Left ventricle myocardium inferior (tissue), 1 donor: ENCODE measurements around the gene ANO3. TPM values are rescaled to one million over a fixed set of nuclear protein-coding genes. Genes with fewer than 3 reads are reported as not detected.
A peak's percentile ranks its signal among the peaks of the same experiment; 100 is the strongest.

Experiments used
- DNase-seq: peaks from one replicate; pipeline ENCODE4 v3.0.0-alpha.2; 2020
- H3K27ac ChIP-seq: fragments of 200-600 bp; replicated peaks from 2 replicates; pipeline ENCODE4 v1.8.0; 2021
- H3K27me3 ChIP-seq: fragments of 200-600 bp; 2 replicates; pipeline ENCODE4 v1.8.0; 2021; ENCODE audit warnings: low read depth
- H3K36me3 ChIP-seq: fragments of 200-600 bp; 2 replicates; pipeline ENCODE4 v1.8.0; 2021
- H3K4me1 ChIP-seq: fragments of 200-600 bp; 2 replicates; pipeline ENCODE4 v1.8.0; 2021
- H3K4me3 ChIP-seq: fragments of 200-600 bp; 2 replicates; pipeline ENCODE4 v1.8.0; 2021; ENCODE audit warnings: mild to moderate bottlenecking, moderate library complexity
- H3K9me3 ChIP-seq: fragments of 200-600 bp; replicated peaks from 2 replicates; pipeline ENCODE4 v1.8.0; 2021
- CTCF ChIP-seq: fragments of 200-600 bp; IDR thresholded peaks from 2 replicates; pipeline ENCODE4 v1.8.0; 2021; ENCODE audit warnings: antibody characterized with exemption, mild to moderate bottlenecking, borderline replicate concordance
- intact Hi-C: fragments of 100-400 bp; cut with micrococcal nuclease; formaldehyde crosslinking; loops from one replicate; pipeline ENCODE4 v1.11.0; 2022
- total RNA-seq: library from RNA; stranded (reverse); fragmentation: NEBNext Ultra II Directional; extraction: Animal tissue kit (Norgen Biotek cat#: 25700); gene quantifications from one replicate; pipeline ENCODE4 v1.2.1, GENCODE V29; 2021
- donor health status: DM: no; HTN: yes; CAD: no; lungs with severe emphysema.

Gene ANO3
- total RNA-seq, 1 donor from 2014 or later = not detected

GRCh38 chr11:26324270-26324669, 7.7 kb upstream of the ANO3 start:
- no peak for DNase-seq
- Histone ChIP-seq H3K36me3 (no peaks in the 10 kb centered on the region), H3K4me1 (no peaks in the 10 kb centered on the region), H3K9me3 (no peaks in the 10 kb centered on the region), H3K4me3 (no peak overlapping the region), H3K27ac (no peak overlapping the region), H3K27me3 (no peaks in the 10 kb centered on the region)
- intact Hi-C loops = no loop called here
- TF ChIP-seq CTCF = no peak

GRCh38 chr11:26326793-26327400, 5.0 kb upstream of the ANO3 start:
- no peaks in the 10 kb centered on the region for H3K4me1 ChIP-seq
- intact Hi-C loops = no loop called here
- no peaks in the 10 kb centered on the region for H3K9me3 ChIP-seq
- H3K27me3 ChIP-seq = peaks cover 25% of the 10 kb centered on the region
- DNase-seq = no peak
- H3K36me3 ChIP-seq = no peaks in the 10 kb centered on the region
- no peak for TF ChIP-seq CTCF
- no peak overlapping the region for H3K27ac ChIP-seq
- H3K4me3 ChIP-seq = no peak overlapping the region

DNA sequence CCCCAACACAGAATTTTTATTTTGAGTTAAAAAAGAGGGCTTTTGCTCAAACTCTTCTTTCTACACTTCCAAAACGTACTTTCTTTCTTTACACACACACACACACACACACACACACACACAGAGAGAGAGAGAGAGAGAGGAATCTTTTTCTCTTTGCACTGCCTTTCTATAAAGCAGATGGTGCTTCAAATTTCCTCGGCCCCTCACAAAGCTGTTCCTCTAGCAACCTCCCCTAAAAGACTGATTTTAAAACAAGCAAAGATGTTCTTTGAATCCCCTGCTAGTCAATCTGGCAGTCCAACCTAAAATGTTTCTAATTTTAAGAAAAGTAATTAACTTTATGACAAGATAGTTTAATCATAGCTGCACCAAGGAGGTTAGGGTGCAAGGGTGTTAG, 2.7 kb upstream of the ANO3 start:
- Histone ChIP-seq H3K9me3 (no peaks in the 10 kb centered on the region), H3K4me1 (no peaks in the 10 kb centered on the region), H3K27me3 (peaks cover 48% of the 10 kb centered on the region), H3K27ac (no peak overlapping the region), H3K36me3 (no peaks in the 10 kb centered on the region), H3K4me3 (no peak overlapping the region)
- TF ChIP-seq CTCF = no peak
- intact Hi-C loops = no loop called here
- no peak for DNase-seq

- no peak for TF ChIP-seq CTCF
- intact Hi-C loops = no loop called here
- DNase-seq = no peak
These were observed 1.7 kb upstream of the ANO3 start for GRCh38 chr11:26330262-26330661.

DNA sequence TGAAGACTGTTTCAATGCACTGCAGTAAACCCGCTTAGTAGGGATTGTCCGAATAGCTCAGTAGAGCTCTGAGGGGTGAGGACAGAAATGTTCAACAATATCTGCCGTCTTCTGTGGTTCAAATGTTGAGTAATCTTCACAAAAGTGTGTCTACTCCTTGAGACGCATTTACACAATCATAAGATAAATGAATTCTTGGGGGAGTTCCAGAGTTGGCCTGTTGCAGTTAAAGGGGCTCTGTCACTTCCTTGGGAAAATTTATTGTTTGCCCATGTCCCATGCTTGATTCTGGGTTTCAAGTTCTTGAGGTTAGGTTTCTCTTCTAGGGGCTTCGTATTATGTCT, 614 bp downstream of the ANO3 start:
- H3K4me3 ChIP-seq = peak overlapping the region; percentile 45
- H3K27ac ChIP-seq = no peak overlapping the region
- H3K27me3 ChIP-seq = peaks cover 74% of the 10 kb centered on the region
- no peak for DNase-seq
- no peaks in the 10 kb centered on the region for H3K36me3 ChIP-seq
- intact Hi-C loops = no loop called here
- no peaks in the 10 kb centered on the region for H3K4me1 ChIP-seq
- TF ChIP-seq CTCF = no peak
- no peaks in the 10 kb centered on the region for H3K9me3 ChIP-seq

More at GRCh38 chr11:26330262-26330661, 1.7 kb upstream of the ANO3 start:
- Histone ChIP-seq H3K36me3 (no peaks in the 10 kb centered on the region), H3K27me3 (peaks cover 59% of the 10 kb centered on the region), H3K9me3 (no peaks in the 10 kb centered on the region), H3K27ac (no peak overlapping the region), H3K4me1 (no peaks in the 10 kb centered on the region), H3K4me3 (no peak overlapping the region)
